Panc1 (cell line): ENCODE results near the gene RGL4. TPM values are rescaled to one million over a fixed set of nuclear protein-coding genes. Genes with fewer than 3 reads are reported as not detected.

Source experiments
- ATAC-seq: fragments of 200-7000 bp; cut with Tn5 transposase; 2 replicates; pipeline ENCODE4 v1.9.1; 2020; ENCODE audit warnings: mild to moderate bottlenecking, moderate library complexity
- BruUV-seq: library from RNA; stranded (reverse); fragments of 400-500 nt; replicated peaks from 2 replicates; lab custom pipeline; 2021; lab: Mats Ljungman, UMichigan
- CTCF ChIA-PET: fragments of 300-600 bp; sonication (Branson Sonifier 250); formaldehyde crosslinking; loops from one replicate; lab custom pipeline; 2022; ENCODE audit warnings: antibody characterized with exemption; lab: Charles Lee
- POLR2A ChIA-PET: fragments of 300-600 bp; sonication (Branson Sonifier 250); formaldehyde crosslinking; loops from one replicate; lab custom pipeline; 2022; ENCODE audit warnings: antibody characterized with exemption; lab: Charles Lee
- DNase-seq: peaks from one replicate; pipeline ENCODE4 v3.0.0-alpha.2; 2010; ENCODE audit warnings: low read depth, low spot score
- H3K27ac ChIP-seq: 2 replicates; pipeline ENCODE4 v1.5.1; 2011; ENCODE audit warnings: mild to moderate bottlenecking, low read length, inconsistent platforms
- H3K27me3 ChIP-seq: fragments of 200-500 bp; sonication (Bioruptor generic); 2 replicates; pipeline ENCODE4 v1.6.0; 2014; ENCODE audit warnings: low read length, inconsistent platforms; ENCODE audit not compliant: control insufficient read depth, insufficient read depth
- H3K36me3 ChIP-seq: fragments of 200-500 bp; sonication (Bioruptor generic); 2 replicates; pipeline ENCODE4 v1.5.1; 2014; ENCODE audit warnings: inconsistent platforms, mild to moderate bottlenecking, low read length, moderate library complexity; ENCODE audit not compliant: control insufficient read depth, insufficient read depth
- H3K4me1 ChIP-seq: 2 replicates; pipeline ENCODE4 v1.5.1; 2011; ENCODE audit warnings: inconsistent platforms, mild to moderate bottlenecking, low read length, moderate library complexity; ENCODE audit not compliant: control insufficient read depth, insufficient read depth
- H3K4me3 ChIP-seq, 2 experiments: 2 replicates each; pipeline ENCODE4 v1.5.1; 2011 to 2012; ENCODE audit warnings: low read depth in 2 of 2, low read length in 2 of 2, mild to moderate bottlenecking in 2 of 2, inconsistent platforms in 1 of 2, moderate library complexity in 1 of 2
- H3K9me3 ChIP-seq: fragments of 200-500 bp; sonication (Bioruptor generic); 2 replicates; pipeline ENCODE4 v1.5.1; 2014; ENCODE audit warnings: low read depth, mild to moderate bottlenecking, inconsistent platforms, low read length, moderate library complexity; ENCODE audit not compliant: control insufficient read depth, insufficient read depth
- POLR2AphosphoS5 ChIP-seq: IDR thresholded peaks from 2 replicates; pipeline ENCODE4 v1.6.1; 2012; ENCODE audit warnings: mild to moderate bottlenecking, low read depth, low read length, moderate library complexity
- SIN3A ChIP-seq: IDR thresholded peaks from 2 replicates; pipeline ENCODE4 v1.6.1; 2012; ENCODE audit warnings: low read depth, mild to moderate bottlenecking, low read length, moderate library complexity, borderline replicate concordance; ENCODE audit not compliant: insufficient read depth
- TCF7L2 ChIP-seq: IDR thresholded peaks from 2 replicates; pipeline ENCODE4 v1.6.1; 2011; ENCODE audit warnings: mild to moderate bottlenecking, low read depth, low read length, inconsistent platforms
- in situ Hi-C: cut with HindIII; loops from 2 replicates; pipeline ENCODE4 v1.10.0; 2016; ENCODE audit warnings: low sequenced_read_pairs, low pct_unique_long_range_greater_than_20kb
- intact Hi-C: fragments of 100-400 bp; cut with micrococcal nuclease; formaldehyde crosslinking; loops from one replicate; pipeline ENCODE4 v1.10.0; 2022; ENCODE audit not compliant: unreplicated experiment
- total RNA-seq: library from RNA; stranded (reverse); gene quantifications from one replicate; pipeline ENCODE4 v1.2.1, GENCODE V29; 2021; ENCODE audit not compliant: unreplicated experiment
- TF ChIP-seq, protein P1 (sequence below): fragments of 450-650 bp; IDR thresholded peaks from 2 replicates; pipeline ENCODE4 v1.5.1; 2017; ENCODE audit warnings: mild to moderate bottlenecking
- TF ChIP-seq, protein P2 (sequence below), 2 experiments: IDR thresholded peaks; 2 replicates each; pipeline ENCODE4 v1.6.1; 2011 to 2012; ENCODE audit warnings: low read depth in 2 of 2, control low read depth in 1 of 2, low read length in 1 of 2, mild to moderate bottlenecking in 1 of 2, moderate library complexity in 1 of 2; ENCODE audit not compliant: insufficient read depth in 1 of 2

The RGL4 gene
- total RNA-seq, 1 experiment from 2014 or later: not detected

DNA sequence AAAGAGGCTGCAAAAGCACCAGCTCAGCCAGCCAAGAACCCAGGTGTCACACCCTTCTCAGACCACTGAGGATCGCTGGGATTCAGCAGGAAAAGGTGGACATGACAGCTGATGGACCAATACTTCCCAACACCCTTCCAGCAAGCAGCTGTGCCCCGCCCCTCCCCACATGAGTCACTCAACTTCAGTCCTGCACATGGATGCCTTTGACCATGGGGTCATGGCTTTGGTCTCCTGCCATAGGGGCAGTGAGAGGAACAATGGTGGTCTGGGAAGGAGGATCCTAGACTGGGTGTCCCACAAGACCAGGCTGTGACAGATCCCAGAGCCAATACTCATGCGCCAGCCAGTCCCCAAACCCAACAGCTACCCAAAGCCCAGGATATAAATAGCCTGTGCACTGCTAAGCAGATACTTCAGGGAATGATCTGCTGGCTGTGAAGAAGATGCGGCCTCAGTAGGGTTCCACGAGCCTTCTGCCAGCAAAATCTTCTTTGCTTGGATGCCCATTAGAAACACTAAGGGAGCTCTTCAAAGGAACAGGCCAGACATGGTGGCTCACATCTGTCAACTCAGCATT, 5.5 kb upstream of the RGL4 start:
- Histone ChIP-seq H3K4me3 (no peak overlapping the region), H3K9me3 (no peaks in the 10 kb centered on the region), H3K4me1 (no peaks in the 10 kb centered on the region), H3K27ac (no peak overlapping the region), H3K36me3 (no peaks in the 10 kb centered on the region), H3K27me3 (no peaks in the 10 kb centered on the region)
- POLR2A ChIA-PET: no interaction called here
- in situ Hi-C loops: no loop called here
- DNase-seq: no peak
- intact Hi-C loops: no loop called here
- CTCF ChIA-PET: no interaction called here
- TF ChIP-seq, protein P1, sequence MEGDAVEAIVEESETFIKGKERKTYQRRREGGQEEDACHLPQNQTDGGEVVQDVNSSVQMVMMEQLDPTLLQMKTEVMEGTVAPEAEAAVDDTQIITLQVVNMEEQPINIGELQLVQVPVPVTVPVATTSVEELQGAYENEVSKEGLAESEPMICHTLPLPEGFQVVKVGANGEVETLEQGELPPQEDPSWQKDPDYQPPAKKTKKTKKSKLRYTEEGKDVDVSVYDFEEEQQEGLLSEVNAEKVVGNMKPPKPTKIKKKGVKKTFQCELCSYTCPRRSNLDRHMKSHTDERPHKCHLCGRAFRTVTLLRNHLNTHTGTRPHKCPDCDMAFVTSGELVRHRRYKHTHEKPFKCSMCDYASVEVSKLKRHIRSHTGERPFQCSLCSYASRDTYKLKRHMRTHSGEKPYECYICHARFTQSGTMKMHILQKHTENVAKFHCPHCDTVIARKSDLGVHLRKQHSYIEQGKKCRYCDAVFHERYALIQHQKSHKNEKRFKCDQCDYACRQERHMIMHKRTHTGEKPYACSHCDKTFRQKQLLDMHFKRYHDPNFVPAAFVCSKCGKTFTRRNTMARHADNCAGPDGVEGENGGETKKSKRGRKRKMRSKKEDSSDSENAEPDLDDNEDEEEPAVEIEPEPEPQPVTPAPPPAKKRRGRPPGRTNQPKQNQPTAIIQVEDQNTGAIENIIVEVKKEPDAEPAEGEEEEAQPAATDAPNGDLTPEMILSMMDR: no peak
- TF ChIP-seq SIN3A: no peak
- TF ChIP-seq, protein P2, sequence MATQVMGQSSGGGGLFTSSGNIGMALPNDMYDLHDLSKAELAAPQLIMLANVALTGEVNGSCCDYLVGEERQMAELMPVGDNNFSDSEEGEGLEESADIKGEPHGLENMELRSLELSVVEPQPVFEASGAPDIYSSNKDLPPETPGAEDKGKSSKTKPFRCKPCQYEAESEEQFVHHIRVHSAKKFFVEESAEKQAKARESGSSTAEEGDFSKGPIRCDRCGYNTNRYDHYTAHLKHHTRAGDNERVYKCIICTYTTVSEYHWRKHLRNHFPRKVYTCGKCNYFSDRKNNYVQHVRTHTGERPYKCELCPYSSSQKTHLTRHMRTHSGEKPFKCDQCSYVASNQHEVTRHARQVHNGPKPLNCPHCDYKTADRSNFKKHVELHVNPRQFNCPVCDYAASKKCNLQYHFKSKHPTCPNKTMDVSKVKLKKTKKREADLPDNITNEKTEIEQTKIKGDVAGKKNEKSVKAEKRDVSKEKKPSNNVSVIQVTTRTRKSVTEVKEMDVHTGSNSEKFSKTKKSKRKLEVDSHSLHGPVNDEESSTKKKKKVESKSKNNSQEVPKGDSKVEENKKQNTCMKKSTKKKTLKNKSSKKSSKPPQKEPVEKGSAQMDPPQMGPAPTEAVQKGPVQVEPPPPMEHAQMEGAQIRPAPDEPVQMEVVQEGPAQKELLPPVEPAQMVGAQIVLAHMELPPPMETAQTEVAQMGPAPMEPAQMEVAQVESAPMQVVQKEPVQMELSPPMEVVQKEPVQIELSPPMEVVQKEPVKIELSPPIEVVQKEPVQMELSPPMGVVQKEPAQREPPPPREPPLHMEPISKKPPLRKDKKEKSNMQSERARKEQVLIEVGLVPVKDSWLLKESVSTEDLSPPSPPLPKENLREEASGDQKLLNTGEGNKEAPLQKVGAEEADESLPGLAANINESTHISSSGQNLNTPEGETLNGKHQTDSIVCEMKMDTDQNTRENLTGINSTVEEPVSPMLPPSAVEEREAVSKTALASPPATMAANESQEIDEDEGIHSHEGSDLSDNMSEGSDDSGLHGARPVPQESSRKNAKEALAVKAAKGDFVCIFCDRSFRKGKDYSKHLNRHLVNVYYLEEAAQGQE (IDR thresholded peaks at IDR 0.05; ENCODE audit: insufficient read depth in 1 of 2, low read depth in 2 of 2, low read length in 1 of 2): no peak
- no peak for TF ChIP-seq TCF7L2
- no peak for TF ChIP-seq POLR2AphosphoS5
- no peak for ATAC-seq
- no TSS peak for BruUV-seq

DNA sequence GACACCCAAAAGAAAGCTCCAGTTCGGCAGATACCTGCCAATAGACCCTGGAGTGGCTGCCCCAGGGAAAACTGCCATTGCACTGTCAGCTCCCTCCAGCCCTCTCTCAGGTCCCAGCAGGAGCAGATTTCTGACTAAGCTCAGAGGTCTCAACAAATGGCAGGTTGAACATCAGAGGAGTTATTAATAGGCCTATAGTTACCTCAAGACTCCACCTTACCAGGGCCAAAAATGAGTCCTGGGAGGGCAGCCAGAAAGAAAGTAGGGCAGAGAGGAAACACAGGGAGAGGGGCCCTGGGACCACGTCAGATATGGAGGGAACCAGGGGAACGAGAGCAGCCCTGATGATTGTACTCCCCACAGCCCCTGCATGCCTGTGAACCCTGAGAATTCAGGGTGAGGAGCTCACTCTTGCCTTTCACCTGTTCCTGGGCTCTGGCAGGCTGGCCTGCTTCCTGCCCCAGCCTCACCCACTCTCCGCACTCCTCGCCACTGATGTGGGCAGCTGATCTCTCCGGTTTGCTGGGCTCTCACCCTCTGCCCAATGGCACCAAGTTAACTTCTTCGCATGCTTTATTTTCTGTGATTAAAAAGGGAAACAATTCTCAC, 4.3 kb upstream of the RGL4 start:
- TF ChIP-seq, protein P1: no peak
- TF ChIP-seq SIN3A (no peak), TCF7L2 (no peak)
- H3K36me3 ChIP-seq: no peaks in the 10 kb centered on the region
- H3K27me3 ChIP-seq: no peaks in the 10 kb centered on the region
- H3K27ac ChIP-seq: no peak overlapping the region
- DNase-seq: no peak
- H3K4me1 ChIP-seq: no peaks in the 10 kb centered on the region
- BruUV-seq: no TSS peak
- no peak for ATAC-seq
- H3K4me3 ChIP-seq: no peak overlapping the region
- ChIA-PET CTCF (no interaction called here), POLR2A (no interaction called here)
- intact Hi-C loops (no loop called here), in situ Hi-C loops (no loop called here)
- H3K9me3 ChIP-seq: no peaks in the 10 kb centered on the region
